Activated CD4-positive, alpha-beta memory T cell treated with anti-CD3 and anti-CD28 coated beads for 36 hours (primary cell): Measurements from ENCODE around the gene TEDDM1. TPM values are rescaled to one million over a fixed set of nuclear protein-coding genes. Genes with fewer than 3 reads are reported as not detected.
"Not testable (repeated sequence)": the region's sequence is repeated elsewhere in the genome, so short reads cannot be mapped to it uniquely, and the experiment has no call there.

Experiments used
- CTCF ChIA-PET: fragments of 350-600 bp; sonication (Branson Sonifier 250); formaldehyde crosslinking; loops from one replicate; lab custom pipeline; 2021; ENCODE audit warnings: antibody characterized with exemption, inconsistent platforms; lab: Charles Lee
- POLR2A ChIA-PET: fragments of 350-600 bp; sonication (Branson Sonifier 250); formaldehyde crosslinking; loops from one replicate; lab custom pipeline; 2021; ENCODE audit warnings: antibody characterized with exemption; lab: Charles Lee
- DNase-seq: peaks from one replicate; pipeline ENCODE4 v3.0.0-alpha.2; 2020
- H3K27ac Mint-ChIP-seq: one replicate; pipeline ENCODE4 v1.8.0; 2021; ENCODE audit warnings: mixed read lengths
- H3K27me3 Mint-ChIP-seq: one replicate; pipeline ENCODE4 v1.8.0; 2021; ENCODE audit warnings: mixed read lengths
- H3K36me3 Mint-ChIP-seq: one replicate; pipeline ENCODE4 v1.8.0; 2021; ENCODE audit warnings: mixed read lengths
- H3K4me1 Mint-ChIP-seq: one replicate; pipeline ENCODE4 v1.8.0; 2021; ENCODE audit warnings: low read depth, mixed read lengths
- H3K4me3 Mint-ChIP-seq: one replicate; pipeline ENCODE4 v1.8.0; 2021; ENCODE audit warnings: mild to moderate bottlenecking, mixed read lengths
- H3K9me3 Mint-ChIP-seq: one replicate; pipeline ENCODE4 v1.8.0; 2021; ENCODE audit warnings: mixed read lengths
- intact Hi-C: fragments of 100-400 bp; cut with micrococcal nuclease; formaldehyde crosslinking; loops from one replicate; pipeline ENCODE4 v1.15.1; 2023
- total RNA-seq, 2 experiments: library from RNA; stranded (reverse); gene quantifications; one replicate each; pipeline ENCODE4 v1.2.3, GENCODE V29; 2021

Gene TEDDM1
- total RNA-seq, 2 experiments from 2014 or later = not detected

GRCh38 chr1:182387566-182387965 is 12.9 kb downstream of the TEDDM1 start:
- DNase-seq = no peak
- Mint-ChIP-seq H3K4me3 (no peak overlapping the region), H3K4me1 (peaks cover 17% of the 10 kb centered on the region), H3K27me3 (peaks cover 7% of the 10 kb centered on the region), H3K36me3 (peaks cover 34% of the 10 kb centered on the region), H3K27ac (no peak overlapping the region), H3K9me3 (no peaks in the 10 kb centered on the region)
- ChIA-PET POLR2A (no interaction called here), CTCF (interaction anchor here (1.9 kb wide), 1 partner anchor 244 kb away, joined by 8 read pairs; no protein-coding TSS in a partner anchor)
- intact Hi-C loops = no loop called here

DNA sequence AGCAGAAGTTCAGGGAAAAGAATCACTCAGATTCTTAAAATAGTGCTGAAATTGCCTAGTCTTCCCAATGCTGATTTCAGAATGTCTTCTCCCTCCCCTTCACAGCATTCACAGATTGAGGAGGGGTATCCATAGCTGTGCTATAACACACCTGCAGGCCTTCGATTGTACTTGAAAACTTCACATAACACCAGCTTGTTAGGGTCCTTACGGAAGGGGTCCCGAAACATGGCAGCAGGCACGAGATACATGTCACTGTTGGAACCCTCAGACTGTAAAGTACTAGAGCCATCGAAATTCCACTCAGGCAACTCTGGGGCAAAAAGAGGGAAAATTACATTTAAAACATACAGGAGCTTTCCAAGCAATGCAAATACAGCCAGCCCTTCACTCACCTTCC is 13.5 kb downstream of the TEDDM1 start:
- peaks cover 7% of the 10 kb centered on the region for H3K27me3 Mint-ChIP-seq
- H3K36me3 Mint-ChIP-seq = peaks cover 34% of the 10 kb centered on the region
- CTCF ChIA-PET = interaction anchor here (1.9 kb wide), 1 partner anchor 244 kb away, joined by 8 read pairs; no protein-coding TSS in a partner anchor
- no peaks in the 10 kb centered on the region for H3K9me3 Mint-ChIP-seq
- intact Hi-C loops = no loop called here
- no peak for DNase-seq
- POLR2A ChIA-PET = no interaction called here
- H3K4me3 Mint-ChIP-seq = no peak overlapping the region
- H3K4me1 Mint-ChIP-seq = peaks cover 14% of the 10 kb centered on the region
- H3K27ac Mint-ChIP-seq = no peak overlapping the region

- intact Hi-C loops = no loop called here
- POLR2A ChIA-PET = no interaction called here
- peaks cover 14% of the 10 kb centered on the region for H3K4me1 Mint-ChIP-seq
- no peak overlapping the region for H3K27ac Mint-ChIP-seq
- peaks cover 7% of the 10 kb centered on the region for H3K27me3 Mint-ChIP-seq
- no peak overlapping the region for H3K4me3 Mint-ChIP-seq
- H3K36me3 Mint-ChIP-seq = peaks cover 33% of the 10 kb centered on the region
- CTCF ChIA-PET = interaction anchor here (1.9 kb wide), 1 partner anchor 243 kb away, joined by 8 read pairs; no protein-coding TSS in a partner anchor
- no peaks in the 10 kb centered on the region for H3K9me3 Mint-ChIP-seq
- DNase-seq = no peak
These were observed 14.3 kb downstream of the TEDDM1 start for GRCh38 chr1:182385885-182386853.

- Mint-ChIP-seq H3K4me3 (no peak overlapping the region), H3K36me3 (peaks cover 28% of the 10 kb centered on the region), H3K4me1 (peaks cover 5% of the 10 kb centered on the region), H3K27ac (no peak overlapping the region), H3K9me3 (no peaks in the 10 kb centered on the region), H3K27me3 (no peaks in the 10 kb centered on the region)
- DNase-seq = no peak
- CTCF ChIA-PET = interaction anchor here (0.8 kb wide), 1 partner anchor 241 kb away, joined by 4 read pairs; no protein-coding TSS in a partner anchor
- POLR2A ChIA-PET = no interaction called here
- intact Hi-C loops = no loop called here
These were observed 16.0 kb downstream of the TEDDM1 start for GRCh38 chr1:182384387-182384960.

DNA sequence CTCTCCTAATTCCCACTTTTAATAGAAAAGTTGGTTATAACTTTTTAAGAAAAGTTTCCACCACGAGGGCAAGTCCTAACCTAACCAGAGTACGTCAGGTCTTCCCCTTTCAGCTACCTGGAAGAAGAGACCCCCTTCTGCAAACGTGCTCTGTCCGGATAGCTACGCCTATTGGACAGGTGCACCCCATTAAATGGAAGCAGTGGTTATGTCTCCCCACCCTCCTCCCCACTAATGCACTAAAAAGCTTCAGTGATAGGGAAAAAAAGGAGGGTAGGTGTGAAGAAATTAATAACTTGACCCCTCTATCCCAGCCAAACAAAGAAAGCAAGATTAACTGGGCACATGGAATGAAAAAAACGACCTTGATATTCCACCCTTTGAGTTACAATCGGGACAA is 16.5 kb downstream of the TEDDM1 start:
- H3K4me1 Mint-ChIP-seq = peaks cover under 1% of the 10 kb centered on the region
- intact Hi-C loops = no loop called here
- no peaks in the 10 kb centered on the region for H3K9me3 Mint-ChIP-seq
- ChIA-PET POLR2A (no interaction called here), CTCF (interaction anchor here (0.8 kb wide), 1 partner anchor 241 kb away, joined by 4 read pairs; no protein-coding TSS in a partner anchor)
- H3K36me3 Mint-ChIP-seq = peaks cover 25% of the 10 kb centered on the region
- H3K27ac Mint-ChIP-seq = no peak overlapping the region
- no peaks in the 10 kb centered on the region for H3K27me3 Mint-ChIP-seq
- DNase-seq = no peak
- H3K4me3 Mint-ChIP-seq = no peak overlapping the region

- intact Hi-C loops = no loop called here
- Mint-ChIP-seq H3K4me1 (no peaks in the 10 kb centered on the region), H3K9me3 (no peaks in the 10 kb centered on the region), H3K36me3 (peaks cover 18% of the 10 kb centered on the region), H3K27ac (no peak overlapping the region), H3K4me3 (no peak overlapping the region), H3K27me3 (no peaks in the 10 kb centered on the region)
- no peak for DNase-seq
- ChIA-PET POLR2A (no interaction called here), CTCF (interaction anchor here (1.2 kb wide), 1 partner anchor 238 kb away, joined by 3 read pairs; no protein-coding TSS in a partner anchor)
These were observed 17.3 kb downstream of the TEDDM1 start for GRCh38 chr1:182383037-182383661.

GRCh38 chr1:182381962-182382819 is 18.3 kb downstream of the TEDDM1 start:
- intact Hi-C loops = no loop called here
- H3K36me3 Mint-ChIP-seq = peaks cover 13% of the 10 kb centered on the region
- H3K9me3 Mint-ChIP-seq = no peaks in the 10 kb centered on the region
- H3K4me1 Mint-ChIP-seq = no peaks in the 10 kb centered on the region
- H3K27ac Mint-ChIP-seq = no peak overlapping the region
- H3K27me3 Mint-ChIP-seq = no peaks in the 10 kb centered on the region
- ChIA-PET CTCF (interaction anchor here (0.8 to 1.2 kb wide), 2 partner anchors 237 to 301 kb away, joined by 3 read pairs; no protein-coding TSS in a partner anchor), POLR2A (no interaction called here)
- no peak overlapping the region for H3K4me3 Mint-ChIP-seq
- no peak for DNase-seq

GRCh38 chr1:182380199-182380598 is 20.3 kb downstream of the TEDDM1 start:
- Mint-ChIP-seq H3K27ac (no peak overlapping the region), H3K4me3 (no peak overlapping the region), H3K4me1 (no peaks in the 10 kb centered on the region), H3K27me3 (no peaks in the 10 kb centered on the region), H3K36me3 (no peaks in the 10 kb centered on the region), H3K9me3 (no peaks in the 10 kb centered on the region)
- ChIA-PET POLR2A (no interaction called here), CTCF (interaction anchor here (0.6 to 1.7 kb wide), 2 partner anchors 11 to 237 kb away, joined by 5 to 6 read pairs; partner anchors contain the start of gene GLUL)
- DNase-seq = no peak
- intact Hi-C loops = no loop called here

GRCh38 chr1:182379781-182380180 is 20.7 kb downstream of the TEDDM1 start:
- DNase-seq, H3K4me1 Mint-ChIP-seq, H3K9me3 Mint-ChIP-seq, H3K4me3 Mint-ChIP-seq, intact Hi-C loops, H3K27me3 Mint-ChIP-seq, H3K36me3 Mint-ChIP-seq, H3K27ac Mint-ChIP-seq: not testable (repeated sequence)
- ChIA-PET POLR2A (interaction anchor here (0.6 kb wide), 1 partner anchor 151 kb away, joined by 3 read pairs; no protein-coding TSS in a partner anchor), CTCF (interaction anchor here (0.6 to 1.7 kb wide), 2 partner anchors 12 to 237 kb away, joined by 5 to 6 read pairs; partner anchors contain the start of gene GLUL)

DNA sequence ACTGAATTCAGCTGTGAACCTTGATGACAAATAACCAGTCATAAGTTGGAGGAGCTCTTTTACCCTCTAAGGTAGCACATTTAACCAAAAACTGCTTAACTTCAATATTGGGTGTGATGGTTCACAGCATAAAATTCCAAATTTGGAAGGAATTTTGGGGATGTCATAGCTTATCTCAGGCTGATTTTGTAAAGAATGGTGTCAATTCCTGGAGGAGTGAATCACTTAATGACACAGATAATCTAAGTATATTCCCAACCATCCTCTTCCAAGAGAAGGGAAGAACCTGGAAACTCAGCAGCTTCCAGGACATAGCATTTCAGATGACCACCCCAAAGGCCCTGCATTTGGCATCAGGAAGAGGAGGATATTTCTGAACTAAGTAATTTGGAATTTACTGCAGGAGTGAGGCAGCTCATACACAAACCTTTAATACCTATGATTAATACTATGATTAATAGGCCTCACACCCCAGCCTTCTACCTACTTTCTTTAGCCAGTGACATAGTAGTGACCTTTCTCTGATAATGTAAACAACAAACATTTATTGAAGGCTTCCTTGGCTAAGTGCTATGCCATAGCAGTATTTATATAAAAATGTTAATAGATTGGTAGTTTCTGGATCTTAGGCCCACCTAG is 23.4 kb downstream of the TEDDM1 start:
- H3K27ac Mint-ChIP-seq = no peak overlapping the region
- intact Hi-C loops = no loop called here
- no peak for DNase-seq
- H3K4me1 Mint-ChIP-seq = no peaks in the 10 kb centered on the region
- POLR2A ChIA-PET = interaction anchor here (0.6 kb wide), 1 partner anchor 56 kb away, joined by 3 read pairs; no protein-coding TSS in a partner anchor
- no peaks in the 10 kb centered on the region for H3K9me3 Mint-ChIP-seq
- no peaks in the 10 kb centered on the region for H3K36me3 Mint-ChIP-seq
- CTCF ChIA-PET = interaction anchor here (1.0 to 1.3 kb wide), 3 partner anchors 19 to 234 kb away, joined by 4 to 5 read pairs (median 5); no protein-coding TSS in a partner anchor
- H3K4me3 Mint-ChIP-seq = no peak overlapping the region
- H3K27me3 Mint-ChIP-seq = no peaks in the 10 kb centered on the region
